BE2C (cell line): Measurements from ENCODE around the gene HDAC4.
"Not testable (repeated sequence)": the region's sequence is repeated elsewhere in the genome, so short reads cannot be mapped to it uniquely, and the experiment has no call there.

Source experiments
- DNase-seq: peaks from one replicate; pipeline ENCODE4 v3.0.0-alpha.2; 2020
- H3K27me3 ChIP-seq: fragments of 250-450 bp; sonication (Bioruptor Pico); 2 replicates; pipeline ENCODE4 v1.5.1; 2020; ENCODE audit warnings: mild to moderate bottlenecking
- H3K36me3 ChIP-seq: fragments of 250-450 bp; sonication (Bioruptor Pico); 2 replicates; pipeline ENCODE4 v1.5.1; 2020; ENCODE audit warnings: mild to moderate bottlenecking
- H3K4me1 ChIP-seq: fragments of 250-450 bp; sonication (Bioruptor Pico); 2 replicates; pipeline ENCODE4 v1.5.1; 2020
- H3K4me3 ChIP-seq: 2 replicates; pipeline ENCODE4 v1.5.1; 2011; ENCODE audit warnings: low read depth, low read length
- H3K9me3 ChIP-seq: fragments of 250-450 bp; sonication (Bioruptor Pico); 2 replicates; pipeline ENCODE4 v1.5.1; 2020
- TF ChIP-seq, protein P1 (sequence below): IDR thresholded peaks from 2 replicates; pipeline ENCODE4 v1.5.1; 2012; ENCODE audit warnings: mild to moderate bottlenecking, low read depth, low read length

HDAC4 gene

DNA sequence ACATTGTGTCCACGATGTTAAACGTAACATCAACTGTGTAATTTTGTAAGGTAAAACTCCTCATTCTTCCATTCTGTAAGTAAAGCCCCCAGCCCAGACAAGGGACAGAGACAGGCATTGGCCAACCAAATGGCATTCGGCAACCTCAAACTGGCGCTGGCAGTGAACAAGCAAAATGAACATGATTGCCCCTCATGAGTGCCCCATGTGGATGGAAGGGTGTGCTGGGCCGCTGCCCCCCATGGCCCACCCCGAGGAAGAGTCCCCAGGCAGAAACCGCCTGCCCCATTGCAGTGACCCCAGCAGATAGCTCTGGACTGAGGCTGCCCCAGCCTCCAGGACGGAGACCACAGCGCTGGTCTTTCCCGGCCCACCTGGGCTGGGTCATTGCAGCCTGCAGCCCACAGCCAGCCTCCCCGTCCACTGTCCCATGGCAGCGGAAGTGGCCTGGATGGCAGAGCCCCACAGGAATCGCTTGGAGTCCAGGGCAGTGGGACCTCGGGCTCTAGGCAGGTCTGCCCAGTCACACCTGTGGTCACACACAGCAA, 220.2 kb downstream of the HDAC4 start:
- TF ChIP-seq, protein P1, sequence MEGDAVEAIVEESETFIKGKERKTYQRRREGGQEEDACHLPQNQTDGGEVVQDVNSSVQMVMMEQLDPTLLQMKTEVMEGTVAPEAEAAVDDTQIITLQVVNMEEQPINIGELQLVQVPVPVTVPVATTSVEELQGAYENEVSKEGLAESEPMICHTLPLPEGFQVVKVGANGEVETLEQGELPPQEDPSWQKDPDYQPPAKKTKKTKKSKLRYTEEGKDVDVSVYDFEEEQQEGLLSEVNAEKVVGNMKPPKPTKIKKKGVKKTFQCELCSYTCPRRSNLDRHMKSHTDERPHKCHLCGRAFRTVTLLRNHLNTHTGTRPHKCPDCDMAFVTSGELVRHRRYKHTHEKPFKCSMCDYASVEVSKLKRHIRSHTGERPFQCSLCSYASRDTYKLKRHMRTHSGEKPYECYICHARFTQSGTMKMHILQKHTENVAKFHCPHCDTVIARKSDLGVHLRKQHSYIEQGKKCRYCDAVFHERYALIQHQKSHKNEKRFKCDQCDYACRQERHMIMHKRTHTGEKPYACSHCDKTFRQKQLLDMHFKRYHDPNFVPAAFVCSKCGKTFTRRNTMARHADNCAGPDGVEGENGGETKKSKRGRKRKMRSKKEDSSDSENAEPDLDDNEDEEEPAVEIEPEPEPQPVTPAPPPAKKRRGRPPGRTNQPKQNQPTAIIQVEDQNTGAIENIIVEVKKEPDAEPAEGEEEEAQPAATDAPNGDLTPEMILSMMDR, result no peak
- peak; percentile 5 for DNase-seq
- no peaks in the 10 kb centered on the region for H3K27me3 ChIP-seq
- peaks cover 29% of the 10 kb centered on the region for H3K36me3 ChIP-seq
- no peak overlapping the region for H3K4me3 ChIP-seq
- 0 out of 2 replicates have a peak, but pooled peaks cover 3% of the 10 kb centered on the region for H3K9me3 ChIP-seq
- H3K4me1 ChIP-seq, result no peaks in the 10 kb centered on the region

DNA sequence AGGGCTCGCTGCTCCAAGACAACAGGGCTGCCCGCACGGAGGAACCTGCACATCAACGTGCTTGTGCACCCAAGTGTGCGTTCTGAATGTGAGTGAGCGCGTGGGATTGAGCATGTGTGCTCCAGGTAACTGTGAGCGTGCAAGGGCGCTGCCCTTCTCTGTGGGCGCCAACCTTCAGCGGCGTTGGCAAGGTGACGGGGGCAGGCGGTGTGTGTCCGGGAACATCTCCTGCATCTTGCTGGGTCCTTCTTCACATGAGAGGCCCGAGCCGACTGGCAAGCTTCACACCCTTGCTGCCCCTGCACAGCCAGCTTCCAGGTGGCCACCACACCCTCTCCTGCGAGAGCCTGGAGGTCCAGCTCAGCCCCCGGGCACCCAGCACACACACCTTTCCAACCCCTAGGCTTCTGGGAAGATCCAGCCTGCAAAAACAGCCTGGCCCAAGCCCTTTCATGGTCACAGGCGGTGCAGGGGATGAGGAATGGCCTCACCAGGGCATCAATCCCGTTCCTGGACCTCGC, 220.9 kb downstream of the HDAC4 start:
- TF ChIP-seq, protein P1, result no peak
- no peaks in the 10 kb centered on the region for H3K4me1 ChIP-seq
- 0 out of 2 replicates have a peak, but pooled peaks cover 3% of the 10 kb centered on the region for H3K9me3 ChIP-seq
- H3K27me3 ChIP-seq, result no peaks in the 10 kb centered on the region
- peak; percentile 3 for DNase-seq
- peaks cover 33% of the 10 kb centered on the region for H3K36me3 ChIP-seq
- H3K4me3 ChIP-seq, result no peak overlapping the region

DNA sequence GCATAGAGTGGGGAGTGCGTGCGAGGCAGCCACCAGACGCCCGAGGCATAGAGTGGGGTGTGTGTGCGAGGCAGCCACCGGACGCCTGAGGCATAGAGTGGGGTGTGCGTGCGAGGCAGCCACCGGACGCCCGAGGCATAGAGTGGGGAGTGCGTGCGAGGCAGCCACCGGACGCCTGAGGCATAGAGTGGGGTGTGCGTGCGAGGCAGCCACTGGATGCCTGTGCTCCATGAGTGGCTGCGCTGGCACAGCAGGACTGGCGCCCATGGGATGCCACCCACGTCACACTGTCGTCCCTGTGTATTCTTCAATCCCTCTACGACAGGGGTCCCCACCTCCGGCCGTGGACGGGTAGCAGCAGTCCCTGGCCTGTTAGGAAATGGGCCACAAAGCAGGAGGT, 221.9 kb downstream of the HDAC4 start:
- Histone ChIP-seq H3K27me3 (no peaks in the 10 kb centered on the region), H3K4me3 (no peak overlapping the region), H3K4me1 (no peaks in the 10 kb centered on the region), H3K9me3 (0 out of 2 replicates have a peak, but pooled peaks cover 3% of the 10 kb centered on the region), H3K36me3 (peaks cover 33% of the 10 kb centered on the region)
- TF ChIP-seq, protein P1, result no peak
- peak; percentile 7 for DNase-seq

DNA sequence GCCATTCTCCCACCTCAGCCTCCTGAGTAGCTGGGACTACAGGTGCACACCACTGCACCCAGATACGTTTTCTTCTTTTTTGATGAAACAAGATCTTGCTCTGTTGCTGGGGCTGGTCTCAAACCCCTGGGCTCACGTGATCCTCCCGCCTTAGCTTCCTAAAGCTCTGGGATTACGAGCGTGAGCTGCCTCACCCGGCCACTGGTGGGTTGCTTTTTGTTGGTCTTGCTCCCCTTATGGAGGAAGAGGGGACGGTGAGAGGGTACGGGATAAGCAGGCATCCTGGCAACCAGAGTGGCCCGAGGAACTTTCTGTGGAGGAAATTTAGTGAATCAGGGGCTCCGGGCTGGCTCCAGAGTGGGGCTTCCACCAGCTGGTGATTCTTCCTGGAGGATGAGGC, 222.3 kb downstream of the HDAC4 start:
- peak; percentile 0 for DNase-seq
- H3K9me3 ChIP-seq, result 0 out of 2 replicates have a peak, but pooled peaks cover 3% of the 10 kb centered on the region
- H3K4me3 ChIP-seq, result no peak overlapping the region
- H3K4me1 ChIP-seq, result no peaks in the 10 kb centered on the region
- H3K27me3 ChIP-seq, result no peaks in the 10 kb centered on the region
- peaks cover 33% of the 10 kb centered on the region for H3K36me3 ChIP-seq
- TF ChIP-seq, protein P1, result no peak

DNA sequence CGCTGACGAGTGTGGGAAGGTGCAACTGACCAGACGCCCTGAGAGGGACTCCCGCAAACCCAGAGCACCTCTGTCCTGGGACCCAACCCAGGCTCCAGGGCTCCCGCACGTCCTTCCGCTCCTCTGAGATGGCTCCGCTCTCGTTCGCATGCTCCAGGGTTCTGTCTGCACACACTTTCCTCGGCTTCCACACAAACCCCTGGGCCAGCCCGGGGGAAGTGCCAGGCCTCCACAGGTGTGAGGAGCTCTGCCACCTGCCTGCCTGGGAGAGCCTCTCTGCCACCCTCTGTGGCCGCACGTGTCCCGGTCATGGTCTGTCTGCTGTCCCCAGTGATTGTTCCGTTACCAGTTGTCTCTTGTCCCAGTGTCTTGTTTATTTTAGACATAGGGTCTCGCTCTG, 222.9 kb downstream of the HDAC4 start:
- 0 out of 2 replicates have a peak, but pooled peaks cover 3% of the 10 kb centered on the region for H3K9me3 ChIP-seq

DNA sequence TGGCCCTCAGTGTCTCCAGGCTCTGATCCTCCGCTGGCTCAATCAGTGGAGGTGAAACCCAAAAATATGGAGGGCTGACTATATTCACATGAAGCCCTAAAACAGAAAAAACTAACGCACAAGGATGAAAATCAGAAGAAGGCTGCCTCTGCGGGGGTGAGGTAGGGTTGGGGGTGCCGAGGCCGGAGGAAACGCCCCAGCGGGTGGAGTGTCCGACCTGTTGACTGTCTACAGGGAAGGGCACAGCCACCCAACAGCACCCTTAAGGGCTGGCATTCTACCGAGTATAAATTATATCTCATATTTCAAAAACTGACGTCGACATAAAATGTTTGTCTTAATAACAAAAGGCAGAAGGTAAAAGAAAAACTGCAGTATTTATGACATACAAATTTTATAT, 223.5 kb downstream of the HDAC4 start:
- no peaks in the 10 kb centered on the region for H3K27me3 ChIP-seq
- no peak overlapping the region for H3K4me3 ChIP-seq
- no peak for DNase-seq
- H3K4me1 ChIP-seq, result no peaks in the 10 kb centered on the region
- TF ChIP-seq, protein P1, result no peak
- 0 out of 2 replicates have a peak, but pooled peaks cover 3% of the 10 kb centered on the region for H3K9me3 ChIP-seq
- peaks cover 33% of the 10 kb centered on the region for H3K36me3 ChIP-seq

More for the DNA sequence above, 222.9 kb downstream of the HDAC4 start:
- Histone ChIP-seq H3K4me3 (no peak overlapping the region), H3K27me3 (no peaks in the 10 kb centered on the region), H3K36me3 (peaks cover 33% of the 10 kb centered on the region), H3K4me1 (no peaks in the 10 kb centered on the region)
- DNase-seq, result peak; percentile 3
- TF ChIP-seq, protein P1, result no peak

DNA sequence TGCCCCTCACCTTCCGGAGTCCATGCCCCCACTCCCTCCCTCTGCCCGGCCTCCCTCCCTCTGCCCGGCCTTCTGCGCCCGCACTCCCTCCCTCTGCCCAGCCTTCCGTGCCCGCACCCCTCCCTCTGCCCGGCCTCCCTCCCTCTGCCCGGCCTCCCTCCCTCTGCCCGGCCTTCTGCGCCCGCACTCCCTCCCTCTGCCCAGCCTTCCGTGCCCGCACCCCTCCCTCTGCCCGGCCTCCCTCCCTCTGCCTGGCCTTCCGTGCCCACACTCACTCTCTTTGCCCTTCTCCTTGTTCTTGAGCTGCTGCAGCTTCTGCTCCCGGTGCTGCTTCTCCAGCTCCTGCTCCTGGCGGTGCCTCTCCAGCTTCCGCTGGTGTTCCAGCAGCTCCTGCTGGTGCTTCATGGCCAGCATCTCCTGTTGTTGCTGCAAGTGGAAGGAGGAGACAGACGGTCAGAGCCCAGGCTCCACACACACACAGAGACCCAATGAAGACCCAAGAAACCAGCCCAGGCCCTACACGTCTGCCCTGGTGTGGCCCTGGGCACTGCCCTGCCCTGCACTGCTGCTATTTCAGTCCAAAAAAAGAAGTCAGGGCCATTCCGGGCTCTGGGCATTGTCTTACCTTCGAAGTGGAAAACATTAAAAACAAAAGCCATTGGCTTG, 224.5 kb downstream of the HDAC4 start:
- DNase-seq, result peak; percentile 1
- not testable (repeated sequence) for H3K4me3 ChIP-seq, H3K4me1 ChIP-seq, H3K27me3 ChIP-seq, H3K9me3 ChIP-seq
- H3K36me3 ChIP-seq, result peaks cover 33% of the 10 kb centered on the region
